A549 (cell line): Measurements from ENCODE around the gene GTPBP6.

Source experiments
- CHD2 ChIP-seq: fragments of 150-350 bp; IDR thresholded peaks from 2 replicates; pipeline ENCODE4 v1.6.1; 2014; ENCODE audit warnings: low read length; ENCODE audit not compliant: partially characterized antibody
- CTCF ChIP-seq: fragments of >200 bp; sonication (Bioruptor Twin); formaldehyde crosslinking; IDR thresholded peaks from 3 replicates; pipeline ENCODE4 v1.5.1; 2016
- MAFK ChIP-seq: fragments of 450-650 bp; IDR thresholded peaks from 2 replicates; pipeline ENCODE4 v1.6.1; 2014; ENCODE audit not compliant: partially characterized antibody
- MAX ChIP-seq: IDR thresholded peaks from 2 replicates; pipeline ENCODE4 v1.6.1; 2012
- TF ChIP-seq, protein P1 (sequence below): fragments of 200-600 bp; sonication (generic); IDR thresholded peaks from 2 replicates; pipeline ENCODE4 v1.6.1; 2016; ENCODE audit warnings: antibody characterized with exemption, mild to moderate bottlenecking, moderate library complexity

- TF ChIP-seq MAX = no peak
- TF ChIP-seq MAFK = no peak
- no peak for TF ChIP-seq CTCF
- TF ChIP-seq, protein P1, sequence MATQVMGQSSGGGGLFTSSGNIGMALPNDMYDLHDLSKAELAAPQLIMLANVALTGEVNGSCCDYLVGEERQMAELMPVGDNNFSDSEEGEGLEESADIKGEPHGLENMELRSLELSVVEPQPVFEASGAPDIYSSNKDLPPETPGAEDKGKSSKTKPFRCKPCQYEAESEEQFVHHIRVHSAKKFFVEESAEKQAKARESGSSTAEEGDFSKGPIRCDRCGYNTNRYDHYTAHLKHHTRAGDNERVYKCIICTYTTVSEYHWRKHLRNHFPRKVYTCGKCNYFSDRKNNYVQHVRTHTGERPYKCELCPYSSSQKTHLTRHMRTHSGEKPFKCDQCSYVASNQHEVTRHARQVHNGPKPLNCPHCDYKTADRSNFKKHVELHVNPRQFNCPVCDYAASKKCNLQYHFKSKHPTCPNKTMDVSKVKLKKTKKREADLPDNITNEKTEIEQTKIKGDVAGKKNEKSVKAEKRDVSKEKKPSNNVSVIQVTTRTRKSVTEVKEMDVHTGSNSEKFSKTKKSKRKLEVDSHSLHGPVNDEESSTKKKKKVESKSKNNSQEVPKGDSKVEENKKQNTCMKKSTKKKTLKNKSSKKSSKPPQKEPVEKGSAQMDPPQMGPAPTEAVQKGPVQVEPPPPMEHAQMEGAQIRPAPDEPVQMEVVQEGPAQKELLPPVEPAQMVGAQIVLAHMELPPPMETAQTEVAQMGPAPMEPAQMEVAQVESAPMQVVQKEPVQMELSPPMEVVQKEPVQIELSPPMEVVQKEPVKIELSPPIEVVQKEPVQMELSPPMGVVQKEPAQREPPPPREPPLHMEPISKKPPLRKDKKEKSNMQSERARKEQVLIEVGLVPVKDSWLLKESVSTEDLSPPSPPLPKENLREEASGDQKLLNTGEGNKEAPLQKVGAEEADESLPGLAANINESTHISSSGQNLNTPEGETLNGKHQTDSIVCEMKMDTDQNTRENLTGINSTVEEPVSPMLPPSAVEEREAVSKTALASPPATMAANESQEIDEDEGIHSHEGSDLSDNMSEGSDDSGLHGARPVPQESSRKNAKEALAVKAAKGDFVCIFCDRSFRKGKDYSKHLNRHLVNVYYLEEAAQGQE = no peak
- no peak for TF ChIP-seq CHD2
Measured at GRCh38 chrX:367866-368265, 49.3 kb upstream of the GTPBP6 start.
